Prostate gland (tissue), 2 donors: ENCODE data around the gene EIPR1.

Experiments used
- POLR2A ChIP-seq: fragments of 450-650 bp; IDR thresholded peaks from one replicate; pipeline ENCODE4 v1.6.1; 2016; ENCODE audit warnings: antibody characterized with exemption, mild to moderate bottlenecking
- POLR2AphosphoS5 ChIP-seq: sonication (generic); formaldehyde crosslinking; IDR thresholded peaks from one replicate; pipeline ENCODE4 v1.6.1; 2017; ENCODE audit warnings: antibody characterized with exemption
- TF ChIP-seq, protein P1 (sequence below), 4 experiments: fragments of 200-600 bp in 2 of 4; fragments of 450-650 bp in 2 of 4; sonication (generic) in 2 of 4; IDR thresholded peaks; 1 replicate in 3 of 4; 2 replicates in 1 of 4; pipeline ENCODE4 v1.5.1; 2016 to 2019; ENCODE audit warnings: antibody characterized with exemption in 4 of 4, mild to moderate bottlenecking in 2 of 4, moderate library complexity in 2 of 4

DNA sequence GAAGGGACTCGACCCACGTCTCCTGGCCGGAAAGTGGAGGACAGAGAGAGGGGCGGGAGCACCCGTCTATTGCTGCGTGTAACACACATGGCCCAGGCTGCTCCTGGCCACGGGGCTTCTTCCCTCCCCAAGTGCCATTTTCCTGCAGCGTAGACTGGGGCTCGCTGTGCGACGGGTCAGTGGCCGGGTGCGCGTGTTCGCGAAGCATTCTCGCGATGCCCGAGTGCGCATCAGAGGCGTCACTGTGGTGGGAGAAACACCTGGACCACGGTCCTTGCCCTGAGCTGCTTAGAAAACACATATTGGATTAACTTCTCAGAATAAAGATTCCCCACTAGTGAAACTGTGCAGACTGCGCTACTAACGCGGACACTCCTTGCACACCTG is 200.8 kb downstream of the EIPR1 start:
- TF ChIP-seq, protein P1, sequence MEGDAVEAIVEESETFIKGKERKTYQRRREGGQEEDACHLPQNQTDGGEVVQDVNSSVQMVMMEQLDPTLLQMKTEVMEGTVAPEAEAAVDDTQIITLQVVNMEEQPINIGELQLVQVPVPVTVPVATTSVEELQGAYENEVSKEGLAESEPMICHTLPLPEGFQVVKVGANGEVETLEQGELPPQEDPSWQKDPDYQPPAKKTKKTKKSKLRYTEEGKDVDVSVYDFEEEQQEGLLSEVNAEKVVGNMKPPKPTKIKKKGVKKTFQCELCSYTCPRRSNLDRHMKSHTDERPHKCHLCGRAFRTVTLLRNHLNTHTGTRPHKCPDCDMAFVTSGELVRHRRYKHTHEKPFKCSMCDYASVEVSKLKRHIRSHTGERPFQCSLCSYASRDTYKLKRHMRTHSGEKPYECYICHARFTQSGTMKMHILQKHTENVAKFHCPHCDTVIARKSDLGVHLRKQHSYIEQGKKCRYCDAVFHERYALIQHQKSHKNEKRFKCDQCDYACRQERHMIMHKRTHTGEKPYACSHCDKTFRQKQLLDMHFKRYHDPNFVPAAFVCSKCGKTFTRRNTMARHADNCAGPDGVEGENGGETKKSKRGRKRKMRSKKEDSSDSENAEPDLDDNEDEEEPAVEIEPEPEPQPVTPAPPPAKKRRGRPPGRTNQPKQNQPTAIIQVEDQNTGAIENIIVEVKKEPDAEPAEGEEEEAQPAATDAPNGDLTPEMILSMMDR (IDR thresholded peaks at IDR 0.05): no peak
- no peak for TF ChIP-seq POLR2AphosphoS5
- TF ChIP-seq POLR2A: no peak
